ENCODE results near the gene EPHA4.

- TF ChIP-seq SP1 (IDR thresholded peaks at IDR 0.05) (no peak), CTCF (IDR thresholded peaks at IDR 0.05; ENCODE audit: low read depth, low read length, missing input control) (no peak), GABPA (IDR thresholded peaks at IDR 0.05 in 1 of 2, conservative IDR thresholded peaks at IDR 0.05 in 1 of 2) (no peak), ZBTB33 (IDR thresholded peaks at IDR 0.05) (no peak), TAF1 (conservative IDR thresholded peaks at IDR 0.05) (no peak), MAX (IDR thresholded peaks at IDR 0.05) (no peak), JUND (IDR thresholded peaks at IDR 0.05) (no peak)
Measured at GRCh38 chr2:221448844-221449390, 123.2 kb downstream of the EPHA4 start.

Measured in liver (tissue), 3 donors.